Glutamatergic neuron (in vitro differentiated cells): Measurements from ENCODE around the gene RNF121. TPM values are rescaled to one million over a fixed set of nuclear protein-coding genes. Genes with fewer than 3 reads are reported as not detected.

Experiments
- DNase-seq: peaks from one replicate; pipeline ENCODE4 v3.0.0; 2022
- H3K27ac Mint-ChIP-seq: one replicate; pipeline ENCODE4 v1.8.0; 2020; ENCODE audit warnings: mild to moderate bottlenecking, mixed read lengths, inconsistent platforms; ENCODE audit not compliant: unreplicated experiment
- H3K27me3 Mint-ChIP-seq: one replicate; pipeline ENCODE4 v1.8.0; 2020; ENCODE audit warnings: mild to moderate bottlenecking, moderate library complexity, mixed read lengths, inconsistent platforms; ENCODE audit not compliant: unreplicated experiment
- H3K36me3 Mint-ChIP-seq: one replicate; pipeline ENCODE4 v1.8.0; 2020; ENCODE audit warnings: mild to moderate bottlenecking, mixed read lengths, inconsistent platforms; ENCODE audit not compliant: unreplicated experiment
- H3K4me1 Mint-ChIP-seq: one replicate; pipeline ENCODE4 v1.8.0; 2020; ENCODE audit warnings: mild to moderate bottlenecking, low read depth, mixed read lengths, inconsistent platforms; ENCODE audit not compliant: unreplicated experiment
- H3K4me3 Mint-ChIP-seq: one replicate; pipeline ENCODE4 v1.8.0; 2020; ENCODE audit warnings: mild to moderate bottlenecking, mixed read lengths, inconsistent platforms; ENCODE audit not compliant: unreplicated experiment
- H3K9me3 Mint-ChIP-seq: one replicate; pipeline ENCODE4 v1.8.0; 2020; ENCODE audit warnings: mild to moderate bottlenecking, moderate library complexity, mixed read lengths, inconsistent platforms; ENCODE audit not compliant: unreplicated experiment
- CTCF ChIP-seq: fragments of 200-600 bp; sonication (generic); IDR thresholded peaks from one replicate; pipeline ENCODE4 v1.5.0; 2021; ENCODE audit not compliant: partially characterized antibody, unreplicated experiment
- total RNA-seq: library from RNA; stranded (reverse); fragmentation: NEBNext Ultra II Directional; extraction: Animal tissue kit (Norgen Biotek cat#: 25700); gene quantifications from one replicate; pipeline ENCODE4 v1.2.1, GENCODE V29; 2021; ENCODE audit not compliant: unreplicated experiment

RNF121 gene
- total RNA-seq, 1 donor from 2014 or later, result 40.4 TPM

GRCh38 chr11:71998061-71998460 is 69.2 kb downstream of the RNF121 start:
- Mint-ChIP-seq H3K4me3 (no peak overlapping the region), H3K4me1 (peaks cover 21% of the 10 kb centered on the region), H3K36me3 (peaks cover 5% of the 10 kb centered on the region), H3K9me3 (peaks cover 7% of the 10 kb centered on the region), H3K27ac (no peak overlapping the region), H3K27me3 (peaks cover 13% of the 10 kb centered on the region)
- TF ChIP-seq CTCF, result no peak
- no peak for DNase-seq

GRCh38 chr11:71998649-71999310 is 69.9 kb downstream of the RNF121 start, which contains the start of gene IL18BP:
Gene IL18BP, plus strand, starts transcription at chr11:71998909. Its CDS starts 1,076 bp downstream, at chr11:71999985.
- DNase-seq, result no peak
- H3K4me3 Mint-ChIP-seq, result no peak within 1 kb of the TSS
- peak within 1 kb of the TSS; percentile 64 for H3K27ac Mint-ChIP-seq
- peaks cover 7% of the 10 kb centered on the region for H3K9me3 Mint-ChIP-seq
- H3K36me3 Mint-ChIP-seq, result peaks cover 5% of the 10 kb centered on the region
- H3K27me3 Mint-ChIP-seq, result peaks cover 15% of the 10 kb centered on the region
- H3K4me1 Mint-ChIP-seq, result peaks cover 23% of the 10 kb centered on the region
- no peak for TF ChIP-seq CTCF

GRCh38 chr11:71999362-71999761 is 70.5 kb downstream of the RNF121 start:
- peaks cover 27% of the 10 kb centered on the region for H3K4me1 Mint-ChIP-seq
- TF ChIP-seq CTCF, result no peak
- no peak overlapping the region for H3K4me3 Mint-ChIP-seq
- no peak for DNase-seq
- H3K27me3 Mint-ChIP-seq, result peaks cover 15% of the 10 kb centered on the region
- peaks cover 7% of the 10 kb centered on the region for H3K9me3 Mint-ChIP-seq
- H3K27ac Mint-ChIP-seq, result no peak overlapping the region
- peaks cover 5% of the 10 kb centered on the region for H3K36me3 Mint-ChIP-seq

GRCh38 chr11:71999798-72000197 is 71.0 kb downstream of the RNF121 start:
- no peak for DNase-seq
- H3K27me3 Mint-ChIP-seq, result peaks cover 15% of the 10 kb centered on the region
- no peak overlapping the region for H3K4me3 Mint-ChIP-seq
- peaks cover 5% of the 10 kb centered on the region for H3K36me3 Mint-ChIP-seq
- peaks cover 7% of the 10 kb centered on the region for H3K9me3 Mint-ChIP-seq
- H3K4me1 Mint-ChIP-seq, result peaks cover 27% of the 10 kb centered on the region
- no peak for TF ChIP-seq CTCF
- no peak overlapping the region for H3K27ac Mint-ChIP-seq

GRCh38 chr11:72000202-72000867 is 71.5 kb downstream of the RNF121 start:
- no peak overlapping the region for H3K27ac Mint-ChIP-seq
- peaks cover 15% of the 10 kb centered on the region for H3K27me3 Mint-ChIP-seq
- H3K9me3 Mint-ChIP-seq, result peaks cover 7% of the 10 kb centered on the region
- H3K4me1 Mint-ChIP-seq, result peaks cover 27% of the 10 kb centered on the region
- no peak overlapping the region for H3K4me3 Mint-ChIP-seq
- H3K36me3 Mint-ChIP-seq, result peaks cover 5% of the 10 kb centered on the region
- DNase-seq, result no peak
- TF ChIP-seq CTCF, result no peak
